ENCODE data around the gene UNC119B. TPM values are rescaled to one million over a fixed set of nuclear protein-coding genes. Genes with fewer than 3 reads are reported as not detected.
"Not testable (repeated sequence)": the region's sequence is repeated elsewhere in the genome, so short reads cannot be mapped to it uniquely, and the experiment has no call there.

The UNC119B gene
- total RNA-seq, 1 donor from 2014 or later = 80.0 TPM

GRCh38 chr12:120668091-120668867, 42.0 kb upstream of the UNC119B start:
- no peak overlapping the region for H3K4me3 Mint-ChIP-seq
- peak; percentile 18 for DNase-seq (ENCODE audit: low read depth, low spot score)
- H3K36me3 Mint-ChIP-seq (ENCODE audit: low read depth) = no peaks in the 10 kb centered on the region
- no peak overlapping the region for H3K27ac Mint-ChIP-seq (ENCODE audit: unreplicated experiment)
- H3K9me3 Mint-ChIP-seq = no peaks in the 10 kb centered on the region
- peaks cover 25% of the 10 kb centered on the region for H3K4me1 Mint-ChIP-seq
- no peaks in the 10 kb centered on the region for H3K27me3 Mint-ChIP-seq (ENCODE audit: low read depth)
- no peak for TF ChIP-seq CTCF (conservative IDR thresholded peaks at IDR 0.05)

- H3K4me1 Mint-ChIP-seq = peaks cover 25% of the 10 kb centered on the region
- H3K9me3 Mint-ChIP-seq = no peaks in the 10 kb centered on the region
- no peaks in the 10 kb centered on the region for H3K27me3 Mint-ChIP-seq (ENCODE audit: low read depth)
- no peak overlapping the region for H3K4me3 Mint-ChIP-seq
- TF ChIP-seq CTCF (conservative IDR thresholded peaks at IDR 0.05) = no peak
- H3K36me3 Mint-ChIP-seq (ENCODE audit: low read depth) = no peaks in the 10 kb centered on the region
- peak; percentile 28 for DNase-seq (ENCODE audit: low read depth, low spot score)
- H3K27ac Mint-ChIP-seq (ENCODE audit: unreplicated experiment) = no peak overlapping the region
Observed at GRCh38 chr12:120668868-120669840, 41.1 kb upstream of the UNC119B start.

DNA sequence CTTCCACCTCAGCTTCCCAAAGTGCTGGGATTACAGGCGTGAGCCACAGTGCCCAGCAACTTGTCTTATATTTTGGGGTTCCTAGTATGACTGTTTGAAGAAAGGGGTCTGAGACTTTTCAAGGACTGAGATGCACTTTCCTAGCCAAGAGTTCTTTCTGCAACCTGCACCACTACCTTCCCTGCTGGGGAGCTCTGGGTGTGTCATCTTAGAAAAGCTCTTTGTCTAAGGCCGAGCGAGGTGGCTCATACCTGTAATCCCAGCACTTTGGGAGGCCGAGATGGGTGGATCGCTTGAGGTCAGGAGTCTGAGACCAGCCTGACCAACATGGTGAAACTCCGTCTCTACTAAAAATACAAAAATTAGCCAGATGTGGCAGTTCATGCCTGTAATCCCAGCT, 40.0 kb upstream of the UNC119B start:
- H3K4me1 Mint-ChIP-seq = peaks cover 25% of the 10 kb centered on the region
- H3K36me3 Mint-ChIP-seq (ENCODE audit: low read depth); DNase-seq (ENCODE audit: low read depth, low spot score); H3K4me3 Mint-ChIP-seq; H3K9me3 Mint-ChIP-seq; H3K27me3 Mint-ChIP-seq (ENCODE audit: low read depth): not testable (repeated sequence)
- H3K27ac Mint-ChIP-seq (ENCODE audit: unreplicated experiment) = peak overlapping the region; percentile 50

DNA sequence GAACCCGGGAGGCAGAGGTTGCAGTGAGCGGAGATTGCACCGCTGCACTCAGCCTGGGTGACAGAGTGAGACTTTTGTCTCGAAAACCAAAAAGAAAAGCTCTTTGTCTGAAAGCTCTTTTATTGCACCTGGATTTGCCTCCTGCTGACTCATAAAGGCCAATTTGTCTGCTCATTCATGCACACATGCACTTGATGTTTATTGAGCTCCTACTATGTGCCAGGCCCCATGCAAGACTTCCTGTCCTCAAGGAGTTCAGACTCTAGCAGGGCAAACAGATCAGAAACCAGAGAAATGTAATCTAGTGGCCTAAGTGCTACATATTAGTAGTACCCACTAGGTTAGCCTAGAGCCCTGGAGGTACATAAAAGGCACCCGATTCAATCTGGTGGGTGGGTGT, 39.6 kb upstream of the UNC119B start:
- Mint-ChIP-seq H3K36me3 (ENCODE audit: low read depth) (no peaks in the 10 kb centered on the region), H3K27me3 (ENCODE audit: low read depth) (no peaks in the 10 kb centered on the region), H3K27ac (ENCODE audit: unreplicated experiment) (no peak overlapping the region), H3K9me3 (no peaks in the 10 kb centered on the region), H3K4me3 (no peak overlapping the region), H3K4me1 (peaks cover 25% of the 10 kb centered on the region)
- DNase-seq (ENCODE audit: low read depth, low spot score) = no peak
- TF ChIP-seq CTCF (conservative IDR thresholded peaks at IDR 0.05) = no peak

- H3K9me3 Mint-ChIP-seq = no peaks in the 10 kb centered on the region
- no peak for DNase-seq (ENCODE audit: low read depth, low spot score)
- H3K36me3 Mint-ChIP-seq (ENCODE audit: low read depth) = no peaks in the 10 kb centered on the region
- H3K4me3 Mint-ChIP-seq = no peak overlapping the region
- H3K4me1 Mint-ChIP-seq = peaks cover 13% of the 10 kb centered on the region
- no peak for TF ChIP-seq CTCF (conservative IDR thresholded peaks at IDR 0.05)
- no peaks in the 10 kb centered on the region for H3K27me3 Mint-ChIP-seq (ENCODE audit: low read depth)
- no peak overlapping the region for H3K27ac Mint-ChIP-seq (ENCODE audit: unreplicated experiment)
Observed at GRCh38 chr12:120674097-120674636, 36.1 kb upstream of the UNC119B start.

Measured in neural crest cell (in vitro differentiated cells).